Activated CD8-positive, alpha-beta memory T cell treated with anti-CD3 and anti-CD28 coated beads, Interleukin-2, amount 50 U/mL, for 1 hour (primary cell): ENCODE data around the gene TSHZ2.

Experiments used
- DNase-seq: peaks from one replicate; pipeline ENCODE4 v3.0.0-alpha.2; 2020; ENCODE audit errors: extremely low read depth

The TSHZ2 gene

GRCh38 chr20:52972190-52972937 lies at the start of gene TSHZ2:
TSHZ2 (plus strand) TSS chr20:52972358; CDS start chr20:52973294, 936 bp downstream.
- DNase-seq = no peak

DNA sequence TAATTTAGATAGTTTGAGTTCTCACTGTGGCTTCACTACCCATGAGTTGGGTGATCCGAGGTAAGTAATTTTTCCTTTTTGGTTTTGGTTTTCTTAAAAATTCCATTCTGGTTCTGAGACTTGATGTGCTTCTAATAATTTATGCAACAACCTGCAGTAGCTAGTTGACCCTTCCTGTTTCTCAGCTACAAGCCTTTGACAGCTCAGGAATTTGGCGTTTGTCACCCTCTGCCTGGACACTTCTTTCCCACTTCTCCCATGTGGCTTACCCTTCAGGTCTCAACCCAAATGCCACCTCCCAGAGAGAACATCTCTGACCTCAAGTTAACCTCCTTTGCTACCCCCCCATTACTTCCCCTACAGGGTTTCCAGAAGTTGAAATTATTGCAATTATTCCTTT lies 49.7 kb upstream of the TSHZ2 start:
- no peak for DNase-seq

DNA sequence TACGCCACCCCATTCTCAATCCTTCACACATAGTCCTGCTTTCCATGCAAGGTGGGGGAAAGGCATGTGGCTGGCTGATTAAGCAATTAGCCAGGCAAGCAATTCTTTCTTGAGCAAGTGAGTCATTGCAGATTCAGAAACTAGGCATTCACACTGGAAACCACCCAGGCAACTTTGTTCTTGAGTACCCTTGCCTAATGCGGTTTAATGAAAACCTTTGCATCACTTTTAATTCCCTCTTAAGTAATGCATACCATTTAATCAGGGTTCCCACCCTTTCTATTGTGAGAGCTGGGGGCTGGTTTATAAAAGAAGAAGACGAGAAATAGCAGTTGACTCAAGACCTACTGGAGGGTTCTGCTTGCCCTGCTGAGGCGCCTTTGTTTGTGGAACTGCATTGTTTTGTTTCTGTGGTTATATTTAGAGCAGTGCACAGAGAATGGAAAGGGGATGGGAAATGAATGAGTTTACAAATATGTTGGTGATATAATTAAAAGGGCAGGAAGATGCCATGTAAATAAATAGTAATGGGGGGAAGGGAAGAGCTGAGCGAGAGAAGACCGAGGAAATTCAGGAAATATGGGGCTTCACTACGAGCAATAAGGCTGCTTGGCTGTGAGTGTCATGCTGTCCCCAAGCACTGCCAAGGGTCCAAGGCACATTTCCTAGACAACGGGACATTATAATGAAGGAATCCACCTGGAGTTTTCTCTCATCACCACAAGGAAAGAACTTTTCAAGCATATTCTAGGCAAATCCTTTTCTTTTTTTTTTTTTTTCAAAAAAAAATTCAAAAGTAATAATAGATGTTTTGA lies 48.8 kb upstream of the TSHZ2 start:
- no peak for DNase-seq

DNA sequence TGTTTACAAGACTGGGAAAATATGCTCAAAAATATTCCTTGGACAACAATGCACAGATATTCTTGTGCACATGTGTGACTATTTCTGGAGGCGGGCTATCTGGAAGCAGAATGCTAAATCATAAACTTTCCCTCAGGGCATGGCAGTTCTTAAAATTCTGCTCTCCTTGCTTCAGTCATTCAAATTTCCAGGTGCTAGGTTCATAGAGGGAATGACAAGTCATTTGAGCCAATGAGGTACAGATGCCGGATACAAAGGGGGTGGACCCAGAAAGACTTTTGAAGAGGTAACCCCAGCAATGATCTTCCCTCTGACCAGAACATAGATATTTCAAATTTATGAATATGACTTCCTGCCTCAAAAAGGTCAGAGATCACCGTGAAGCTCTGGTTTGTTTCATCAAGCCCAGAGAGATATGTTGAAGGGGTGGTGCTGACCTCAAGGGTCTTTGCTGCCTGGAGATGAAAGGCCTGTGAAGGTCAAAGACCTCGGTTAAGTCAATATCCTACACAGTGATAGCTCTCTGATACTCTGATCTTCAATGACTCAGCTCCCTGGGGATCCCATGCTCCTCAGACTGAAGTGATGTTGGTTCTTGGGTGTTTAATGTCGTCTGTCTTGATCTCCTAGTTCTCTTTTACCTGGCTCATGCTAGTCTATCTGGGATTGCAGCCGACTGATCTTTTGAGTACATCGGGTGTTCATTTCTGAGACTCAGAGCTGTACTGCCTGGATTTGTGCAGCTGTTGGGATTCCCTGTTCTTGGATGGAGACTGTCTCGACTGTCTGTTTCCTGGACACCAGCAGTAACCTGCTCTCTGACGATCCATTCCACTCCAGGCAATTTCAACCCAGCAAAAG lies 47.5 kb upstream of the TSHZ2 start:
- DNase-seq = no peak

- no peak for DNase-seq
These were observed 45.7 kb upstream of the TSHZ2 start for GRCh38 chr20:52926505-52926904.

DNA sequence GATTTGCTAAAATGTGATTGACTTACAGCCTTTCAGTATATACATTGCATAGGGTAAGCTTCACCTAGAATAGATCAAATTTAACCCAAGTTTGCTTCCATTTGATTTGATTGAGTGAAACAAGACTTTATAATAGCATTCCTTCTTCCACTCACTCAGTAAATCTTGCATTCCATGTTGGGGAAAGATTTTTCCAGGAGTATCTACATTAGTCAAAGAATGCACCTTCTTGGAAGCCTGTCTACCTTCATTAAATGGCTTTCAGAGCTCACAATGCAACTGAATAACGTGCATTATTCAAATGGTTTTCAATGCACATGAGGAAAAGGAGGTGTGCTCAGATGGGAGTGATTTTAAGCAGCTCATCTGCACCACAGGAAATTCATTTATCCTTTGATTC lies 38.3 kb upstream of the TSHZ2 start:
- no peak for DNase-seq

DNA sequence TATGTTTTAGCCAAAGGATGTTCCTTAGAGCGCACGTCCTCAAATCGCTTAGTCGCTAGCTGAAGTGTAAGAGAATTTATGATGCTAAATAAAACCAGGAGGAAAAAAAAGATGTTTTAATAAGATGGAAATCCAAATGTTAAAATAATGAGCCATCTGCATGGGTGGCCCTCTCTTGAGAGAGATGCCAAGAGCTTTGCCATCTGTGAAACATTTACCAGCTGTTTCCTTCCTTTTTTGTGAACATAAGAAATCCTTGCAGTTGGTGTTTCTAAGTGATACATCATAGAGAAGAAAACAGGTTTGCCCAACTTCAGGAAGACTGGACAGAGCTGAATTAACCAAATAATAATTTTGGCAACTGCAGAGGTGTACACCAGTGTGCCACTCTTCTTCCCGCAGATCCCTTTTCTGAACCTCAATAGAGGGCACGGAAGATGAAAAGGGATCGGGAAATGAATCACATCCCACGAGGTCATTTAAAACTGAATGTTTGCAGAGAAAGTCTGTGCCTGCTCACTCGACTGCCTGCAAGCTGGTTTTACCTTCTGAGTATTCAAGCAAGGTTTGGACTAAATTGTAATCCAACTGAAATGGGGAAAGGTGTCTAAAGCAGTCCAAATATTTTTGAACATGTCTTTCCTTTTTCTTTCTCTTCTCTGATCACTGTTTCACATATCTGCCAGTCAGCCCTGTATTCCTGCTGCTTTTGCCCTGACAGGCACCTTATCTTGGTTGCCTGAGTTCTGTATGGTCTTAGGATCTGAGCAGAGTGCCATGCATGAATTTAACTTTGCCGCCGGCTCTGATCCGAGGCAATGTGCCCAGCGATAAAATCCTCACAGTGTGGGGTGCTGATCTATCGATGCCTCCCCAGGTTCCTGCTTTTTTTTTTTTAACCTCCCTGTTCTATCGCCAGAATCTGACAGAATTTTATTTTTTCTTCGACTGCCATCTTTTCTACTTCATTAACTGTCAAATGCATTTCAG lies 35.5 kb upstream of the TSHZ2 start:
- no peak for DNase-seq

GRCh38 chr20:52937591-52938100 lies 34.5 kb upstream of the TSHZ2 start:
- DNase-seq = no peak

DNA sequence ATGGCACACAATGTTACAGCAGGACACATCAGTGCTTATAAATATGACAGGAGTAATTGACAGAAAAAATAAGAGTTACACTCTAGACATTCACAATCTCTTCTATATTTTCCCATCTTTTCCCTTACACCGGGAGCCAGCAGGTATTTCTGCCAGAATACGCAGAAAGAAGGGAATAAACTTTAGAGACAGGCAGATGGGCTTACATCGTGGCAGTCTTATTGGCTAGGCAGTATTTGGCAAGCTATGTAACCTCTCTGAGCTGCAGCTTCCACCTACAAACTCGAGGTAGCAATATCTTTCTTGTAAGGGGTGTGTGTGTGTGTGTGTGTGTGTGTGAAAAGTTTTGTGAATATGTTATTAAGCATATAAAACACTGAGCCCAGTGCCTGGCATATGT lies 33.0 kb upstream of the TSHZ2 start:
- DNase-seq = no peak

GRCh38 chr20:52941808-52942207 lies 30.4 kb upstream of the TSHZ2 start:
- DNase-seq = no peak

GRCh38 chr20:52943185-52943841 lies 28.8 kb upstream of the TSHZ2 start:
- DNase-seq = no peak

- no peak for DNase-seq
These were observed 26.9 kb upstream of the TSHZ2 start for GRCh38 chr20:52945268-52945667.

GRCh38 chr20:52945862-52946522 lies 26.2 kb upstream of the TSHZ2 start:
- no peak for DNase-seq

DNA sequence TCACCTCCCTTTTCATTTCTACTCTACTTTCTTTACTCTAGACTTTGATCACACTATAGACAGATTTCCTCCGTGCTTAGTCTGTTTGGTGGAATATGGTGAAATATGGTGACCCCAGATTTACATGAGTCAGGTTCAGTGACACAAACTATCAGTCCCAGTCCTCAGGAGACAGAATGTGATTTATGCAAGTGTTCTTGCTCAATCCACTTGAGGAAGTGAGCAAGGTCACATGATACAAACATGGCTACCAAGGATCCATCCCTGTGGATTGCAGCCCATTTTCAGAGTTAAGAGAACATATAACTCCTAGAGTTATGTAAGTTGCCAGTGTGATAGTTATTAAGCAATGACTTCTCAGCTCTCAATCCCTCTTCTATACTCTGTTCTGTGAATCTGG lies 23.7 kb upstream of the TSHZ2 start:
- no peak for DNase-seq

GRCh38 chr20:52953020-52953419 lies 19.1 kb upstream of the TSHZ2 start:
- no peak for DNase-seq

DNA sequence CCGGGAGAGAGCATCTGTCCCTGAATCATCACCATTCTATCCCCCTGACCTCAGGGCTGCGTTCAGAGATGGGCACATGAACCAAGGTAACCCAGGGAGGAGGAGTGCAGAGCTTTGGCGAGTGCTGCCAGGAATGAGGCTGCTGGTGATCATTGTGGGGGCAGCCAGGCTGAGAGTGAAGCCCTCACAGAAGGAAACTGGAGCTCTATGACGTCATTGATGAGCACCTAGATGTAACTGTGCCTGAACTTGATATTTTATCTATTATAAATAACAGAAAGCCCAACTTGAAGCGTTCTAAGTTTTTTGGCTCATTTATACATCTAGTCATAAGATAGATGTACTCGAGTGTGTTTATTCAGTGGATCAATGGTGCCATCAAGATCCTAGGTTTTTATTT lies 17.3 kb upstream of the TSHZ2 start:
- DNase-seq = no peak

- DNase-seq = no peak
These were observed 13.9 kb upstream of the TSHZ2 start for GRCh38 chr20:52958211-52958610.

- no peak for DNase-seq
These were observed 13.0 kb upstream of the TSHZ2 start for GRCh38 chr20:52959125-52959524.

DNA sequence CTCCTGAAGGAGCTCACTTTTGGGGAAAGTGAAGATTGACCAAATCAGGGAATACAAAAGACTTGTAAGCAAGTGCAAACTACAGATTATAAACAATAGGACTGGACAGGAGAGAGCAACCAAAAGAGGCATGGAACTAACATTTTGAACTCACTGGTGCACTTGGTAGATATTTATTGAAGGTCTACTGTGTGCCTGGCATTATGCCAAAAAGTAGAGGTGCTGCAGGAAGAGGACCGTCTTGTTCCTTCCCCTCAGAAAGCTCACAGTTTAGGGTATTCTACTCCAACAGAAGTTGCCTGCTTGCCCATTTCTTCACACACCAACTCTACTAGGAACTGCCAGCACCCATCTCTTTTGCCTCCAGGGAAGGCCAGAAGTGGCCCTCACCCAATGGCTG lies 10.0 kb upstream of the TSHZ2 start:
- DNase-seq = no peak

GRCh38 chr20:52963131-52963530 lies 9.0 kb upstream of the TSHZ2 start:
- no peak for DNase-seq
